GM19099 (cell line): ENCODE results near the gene TUBGCP6.

Experiments
- POLR2A ChIP-seq: IDR thresholded peaks from 3 replicates; pipeline ENCODE4 v1.6.1; 2011; ENCODE audit warnings: low read depth; ENCODE audit not compliant: insufficient read length; ENCODE audit errors: extremely low read depth

TUBGCP6 gene

DNA sequence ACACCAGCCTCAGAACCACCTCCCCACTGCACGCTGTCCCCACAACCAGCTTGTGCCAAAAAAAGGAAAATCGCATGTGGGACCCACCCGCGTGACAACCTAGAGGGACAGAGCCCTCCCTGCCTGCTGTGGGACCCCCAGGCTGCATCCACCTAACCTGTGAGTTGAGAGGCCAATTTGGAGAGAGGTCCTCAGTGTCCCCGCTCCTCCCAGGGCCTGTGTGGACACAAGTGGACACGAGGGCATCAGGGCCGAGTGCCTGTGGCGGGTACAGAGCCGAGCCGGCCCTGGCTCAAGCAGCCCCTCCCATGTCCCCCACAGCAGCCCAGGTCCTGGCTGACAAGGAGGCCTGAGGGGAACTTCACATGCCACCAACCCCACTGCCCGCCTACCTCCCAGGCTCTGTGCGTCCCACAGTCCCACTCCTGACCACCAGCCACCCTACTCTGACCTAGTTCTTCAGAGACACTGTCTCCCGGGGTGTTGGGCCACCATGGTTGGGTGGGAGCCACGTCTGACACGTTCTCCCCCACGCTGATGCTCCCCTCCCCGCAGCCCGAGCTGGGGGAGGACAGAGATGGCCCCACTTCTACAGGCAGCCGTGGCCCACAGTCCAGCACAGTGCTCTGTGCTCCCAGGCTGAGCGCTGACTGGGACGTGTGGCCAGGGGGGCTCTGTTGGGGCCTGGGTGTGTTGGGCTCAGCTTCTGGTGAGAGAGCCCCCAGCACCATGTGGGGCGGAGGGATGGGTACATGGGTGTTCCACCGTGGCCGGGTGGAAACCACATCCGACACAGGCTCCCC lies 24.8 kb downstream of the TUBGCP6 start:
- no peak for TF ChIP-seq POLR2A

DNA sequence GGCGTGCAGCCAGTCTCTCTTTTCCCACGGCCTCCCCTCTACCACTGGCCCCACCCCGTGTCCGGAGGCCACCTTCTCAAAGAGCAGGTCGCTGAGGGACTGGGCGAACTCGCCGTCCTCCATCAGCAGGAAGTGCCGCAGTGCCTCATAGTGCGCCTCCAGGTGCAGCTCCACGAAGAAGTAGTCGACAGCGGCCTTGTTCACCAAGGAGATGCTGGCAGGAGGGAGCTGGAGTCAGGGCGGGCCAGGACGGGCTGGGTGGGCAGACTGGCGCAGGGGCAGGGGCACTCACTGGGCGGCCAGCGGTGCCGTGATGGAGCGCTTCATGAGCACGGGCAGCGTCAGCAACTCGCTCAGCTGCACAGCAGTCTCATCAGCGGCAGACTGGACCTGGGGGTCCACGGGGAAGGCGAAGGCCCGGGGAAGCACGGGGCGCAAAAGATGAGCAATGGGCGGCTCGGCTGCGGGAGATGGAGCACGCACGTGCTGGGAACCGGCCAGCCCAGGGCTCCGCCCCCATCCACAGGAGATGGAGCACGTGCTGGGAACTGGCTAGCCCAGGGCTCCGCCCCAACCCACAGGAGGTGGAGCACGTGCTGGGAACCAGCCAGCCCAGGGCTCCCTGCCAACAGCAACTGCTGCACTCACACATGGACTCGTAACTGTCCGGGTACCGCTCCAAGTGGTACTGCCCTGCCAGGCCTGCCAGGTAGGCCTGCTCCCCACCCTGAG lies 25.7 kb downstream of the TUBGCP6 start:
- TF ChIP-seq POLR2A, result no peak

DNA sequence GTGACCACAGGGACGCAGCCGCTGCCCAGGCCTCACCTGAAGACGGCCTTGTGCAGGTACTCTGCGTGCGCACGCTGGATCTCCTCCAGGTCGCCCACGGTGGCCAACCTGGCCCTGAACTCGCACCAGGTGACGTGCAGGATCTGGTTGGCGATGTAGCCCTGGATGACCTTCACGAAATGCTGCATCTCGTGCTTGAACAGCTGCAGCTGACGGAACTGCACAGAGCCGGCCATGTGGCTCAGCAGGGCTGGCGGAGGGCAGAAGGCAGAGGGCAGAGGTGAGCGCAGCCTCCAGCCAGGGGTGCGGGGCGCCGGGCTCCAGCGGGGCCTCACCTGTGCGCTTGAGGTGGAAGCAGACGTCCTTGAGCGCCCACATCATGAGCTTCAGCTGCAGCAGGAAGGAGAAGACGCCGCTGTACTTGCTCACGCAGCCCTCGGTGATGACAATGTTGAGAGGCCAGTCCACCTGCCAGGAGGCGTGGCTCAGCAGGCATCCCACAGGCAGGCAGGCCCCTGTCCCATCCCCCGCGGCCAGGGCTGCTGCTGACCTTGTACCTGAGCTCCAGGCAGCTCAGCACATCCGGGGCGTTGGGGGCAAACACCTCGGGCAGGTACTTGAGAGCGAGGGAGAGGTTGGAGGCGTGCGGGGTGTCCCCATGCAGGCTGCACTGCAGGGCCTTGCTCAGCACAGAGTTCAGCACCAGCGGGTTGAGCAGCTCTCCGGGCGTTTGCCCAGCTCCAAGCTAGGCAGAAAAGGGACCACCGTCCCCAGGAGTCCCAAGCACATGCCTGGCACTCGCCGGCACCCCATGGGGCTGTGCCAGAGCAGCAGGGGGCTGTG lies 26.4 kb downstream of the TUBGCP6 start:
- no peak for TF ChIP-seq POLR2A

DNA sequence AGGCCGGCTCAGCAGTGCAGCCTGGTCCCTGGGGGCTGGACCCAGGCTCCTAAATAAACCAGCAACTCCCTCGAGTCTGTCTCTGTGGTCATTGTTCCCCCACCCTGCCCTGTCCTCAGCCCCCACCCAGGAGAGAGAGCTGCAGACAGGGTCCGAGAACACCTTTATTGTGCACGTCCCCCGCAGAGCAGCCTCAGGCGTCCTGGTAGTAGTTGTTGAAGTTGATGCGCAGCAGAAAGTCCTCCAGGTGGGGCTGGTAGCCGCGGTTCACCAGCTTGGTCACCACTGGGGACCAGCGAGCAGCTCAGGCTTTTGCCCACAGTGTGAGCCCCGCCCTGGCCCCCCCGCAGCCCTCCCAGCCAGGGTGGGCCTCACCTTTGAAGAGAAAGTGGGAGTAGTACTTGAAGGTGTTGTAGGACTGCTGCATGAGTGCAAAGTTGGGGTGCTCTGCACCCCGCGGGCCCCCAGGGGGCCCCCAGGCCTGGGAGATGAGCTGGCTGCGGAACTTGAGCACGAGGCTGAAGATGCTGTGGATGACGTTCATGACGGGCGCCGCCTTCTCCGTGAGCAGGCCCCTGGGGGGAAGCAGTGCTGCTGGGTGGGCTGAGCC lies 27.2 kb downstream of the TUBGCP6 start:
- TF ChIP-seq POLR2A, result no peak

DNA sequence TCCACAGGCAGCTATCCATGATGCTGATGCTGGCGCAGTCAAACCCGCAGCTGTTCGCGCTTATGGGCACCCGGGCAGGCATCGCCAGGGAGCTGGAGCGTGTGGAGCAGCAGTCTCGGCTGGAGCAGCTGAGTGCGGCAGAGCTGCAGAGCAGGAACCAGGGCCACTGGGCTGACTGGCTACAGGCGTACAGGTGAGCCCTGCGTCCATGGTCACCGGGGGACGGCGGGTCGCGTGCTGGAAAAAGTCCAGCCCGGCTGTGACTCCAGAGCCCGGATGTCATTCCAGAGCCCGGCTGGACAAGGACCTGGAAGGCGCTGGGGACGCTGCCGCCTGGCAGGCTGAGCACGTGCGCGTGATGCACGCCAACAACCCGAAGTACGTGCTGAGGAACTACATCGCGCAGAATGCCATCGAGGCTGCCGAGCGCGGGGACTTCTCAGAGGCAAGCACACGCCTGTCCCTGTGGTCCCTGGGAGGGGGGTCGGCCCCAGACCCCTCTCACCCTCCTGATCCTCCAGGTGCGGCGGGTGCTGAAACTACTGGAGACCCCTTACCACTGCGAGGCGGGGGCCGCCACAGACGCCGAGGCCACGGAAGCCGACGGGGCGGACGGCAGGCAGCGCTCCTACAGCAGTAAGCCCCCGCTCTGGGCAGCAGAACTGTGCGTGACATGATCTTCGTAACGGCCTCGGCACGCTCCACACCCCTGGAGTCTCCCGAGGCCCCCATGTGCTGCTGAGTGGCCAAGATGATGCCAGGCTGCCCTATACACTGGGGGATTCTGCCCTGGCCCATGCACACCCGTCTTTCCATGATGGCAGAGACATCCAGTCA lies 27.9 kb downstream of the TUBGCP6 start:
- TF ChIP-seq POLR2A, result no peak

DNA sequence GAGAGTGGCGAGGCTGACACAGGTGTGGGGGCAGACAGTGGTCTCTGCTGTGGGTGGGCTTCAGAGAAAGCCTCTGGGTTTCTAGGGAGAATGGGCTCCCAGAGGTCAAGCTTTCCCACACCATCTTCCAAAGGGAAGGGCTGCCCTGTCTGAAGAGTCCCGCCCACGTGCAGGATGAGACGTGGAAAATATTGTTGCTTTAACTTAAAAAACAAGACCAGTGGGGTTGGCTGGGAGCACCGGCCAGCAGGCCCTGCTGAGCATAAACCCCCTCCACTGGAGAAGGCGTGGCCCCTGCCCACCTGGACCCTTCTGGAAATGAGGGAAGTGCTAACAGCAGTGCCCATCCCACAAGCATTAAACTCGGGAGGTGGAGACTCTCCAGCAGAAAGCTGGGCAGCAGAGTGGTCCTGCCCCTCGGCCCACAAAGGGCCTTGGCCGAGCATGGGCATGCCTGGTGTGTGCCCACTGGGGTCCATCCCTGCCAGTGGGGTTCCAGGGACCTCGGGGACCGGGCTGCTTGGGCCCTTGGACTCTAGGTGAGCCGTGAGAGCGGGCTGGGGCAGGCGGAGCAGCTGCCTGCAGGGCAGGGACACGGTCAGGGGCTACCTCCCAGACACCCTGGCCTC lies 28.7 kb downstream of the TUBGCP6 start:
- no peak for TF ChIP-seq POLR2A

DNA sequence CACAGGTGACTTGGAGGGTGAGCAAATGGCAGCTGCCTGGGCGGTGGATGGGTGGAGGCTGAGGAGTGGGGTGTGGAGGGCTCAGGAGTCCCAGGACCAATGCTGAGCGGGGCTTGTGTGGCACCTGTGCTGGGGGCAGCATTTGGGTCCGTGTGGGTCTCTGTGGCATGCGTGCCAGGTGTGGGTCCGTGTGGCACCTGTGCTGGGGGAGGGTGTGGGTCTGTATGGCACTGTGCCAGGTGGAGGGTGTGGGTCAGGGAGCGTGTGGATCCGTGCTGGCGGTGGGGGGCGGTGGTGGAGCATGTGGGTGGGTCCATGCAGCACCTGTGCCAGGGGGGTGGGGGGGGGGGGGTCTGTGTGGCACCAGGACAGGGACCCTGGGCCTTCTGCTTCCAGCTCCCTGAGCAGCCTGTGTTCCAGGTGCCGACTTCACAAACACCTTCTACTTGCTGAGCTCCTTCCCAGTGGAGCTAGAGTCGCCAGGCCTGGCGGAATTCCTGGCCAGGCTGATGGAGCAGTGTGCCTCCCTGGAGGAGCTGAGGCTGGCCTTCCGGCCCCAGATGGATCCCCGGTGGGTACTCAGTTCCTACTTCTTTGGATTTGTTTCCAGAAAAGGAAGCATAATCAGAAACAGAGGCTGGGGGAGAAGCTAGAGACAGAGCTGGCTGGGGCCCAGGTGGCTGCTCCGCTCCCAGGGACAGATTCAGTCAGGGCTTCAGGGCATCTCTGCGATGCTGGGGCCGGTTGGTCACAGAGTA lies 29.3 kb downstream of the TUBGCP6 start:
- no peak for TF ChIP-seq POLR2A

DNA sequence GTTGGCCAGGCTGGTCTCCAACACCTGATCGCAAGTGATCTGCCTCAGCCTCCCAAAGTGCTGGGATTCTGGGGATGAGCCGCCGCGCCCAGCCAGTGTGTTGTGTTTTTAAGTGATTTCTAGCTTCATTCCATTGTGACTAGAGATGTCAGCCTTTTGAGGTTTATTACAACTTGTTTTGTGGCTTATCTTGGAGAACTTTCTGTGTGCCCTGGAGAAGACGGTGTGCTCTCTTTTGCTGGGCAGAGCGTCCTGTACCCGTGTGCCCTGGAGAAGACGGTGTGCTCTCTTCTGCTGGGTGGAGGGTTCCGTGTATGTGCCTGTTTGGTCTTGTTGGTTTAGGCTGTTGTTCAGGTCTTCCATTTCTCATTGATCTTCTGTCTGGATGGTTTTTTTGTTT lies 31.6 kb downstream of the TUBGCP6 start:
- no peak for TF ChIP-seq POLR2A

DNA sequence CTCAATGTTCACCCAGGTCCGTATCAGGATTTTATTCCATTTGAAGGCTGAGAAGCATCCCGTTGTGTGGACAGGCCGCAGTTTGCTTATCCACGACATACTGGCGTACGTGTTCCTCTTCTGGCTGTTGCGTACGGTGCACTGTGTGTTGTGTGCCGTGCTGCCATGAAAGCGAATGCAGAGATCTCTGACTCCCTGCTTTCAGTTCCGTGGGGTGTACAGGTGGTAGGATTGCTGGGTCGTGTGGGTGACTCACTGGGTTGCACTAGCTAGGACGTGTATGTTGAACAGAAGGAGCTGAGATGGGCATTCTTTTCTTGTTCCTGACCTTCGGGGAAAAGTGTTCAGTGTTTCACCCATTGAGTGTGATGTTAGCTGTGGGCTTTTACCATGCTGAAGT lies 33.7 kb downstream of the TUBGCP6 start:
- TF ChIP-seq POLR2A, result no peak

DNA sequence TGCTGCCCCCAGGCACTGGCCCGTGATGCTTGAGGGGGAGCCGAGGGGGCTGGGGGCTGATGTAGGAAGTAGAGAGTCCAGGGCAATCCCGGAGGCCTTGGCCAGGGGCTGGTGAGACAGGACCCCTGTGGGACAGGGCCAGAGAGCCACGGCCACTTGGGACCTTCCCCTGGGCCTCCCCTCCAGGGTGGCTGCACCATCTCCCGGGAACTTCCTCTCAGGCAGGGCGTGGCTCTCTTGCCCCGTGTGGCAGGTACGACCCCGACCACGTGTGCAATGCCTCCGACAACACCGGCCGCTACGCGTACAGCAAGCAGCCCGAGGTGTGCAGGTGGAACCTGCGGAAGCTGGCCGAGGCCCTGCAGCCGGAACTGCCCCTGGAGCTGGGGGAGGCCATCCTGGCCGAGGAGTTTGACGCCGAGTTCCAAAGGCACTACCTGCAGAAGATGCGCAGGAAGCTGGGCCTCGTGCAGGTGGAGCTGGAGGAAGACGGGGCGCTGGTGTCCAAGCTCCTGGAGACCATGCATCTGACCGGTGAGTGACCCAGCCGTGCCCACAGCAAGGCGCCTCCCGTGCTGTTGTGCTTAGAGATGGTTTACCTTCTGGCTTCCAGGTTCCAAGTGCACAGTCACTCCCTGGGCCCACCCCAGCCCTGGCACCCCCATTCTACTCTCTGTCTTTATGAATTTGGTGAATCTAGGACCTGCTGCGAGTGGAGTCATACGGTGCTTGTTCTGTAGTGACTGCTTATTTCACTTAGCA lies 34.3 kb downstream of the TUBGCP6 start:
- no peak for TF ChIP-seq POLR2A

DNA sequence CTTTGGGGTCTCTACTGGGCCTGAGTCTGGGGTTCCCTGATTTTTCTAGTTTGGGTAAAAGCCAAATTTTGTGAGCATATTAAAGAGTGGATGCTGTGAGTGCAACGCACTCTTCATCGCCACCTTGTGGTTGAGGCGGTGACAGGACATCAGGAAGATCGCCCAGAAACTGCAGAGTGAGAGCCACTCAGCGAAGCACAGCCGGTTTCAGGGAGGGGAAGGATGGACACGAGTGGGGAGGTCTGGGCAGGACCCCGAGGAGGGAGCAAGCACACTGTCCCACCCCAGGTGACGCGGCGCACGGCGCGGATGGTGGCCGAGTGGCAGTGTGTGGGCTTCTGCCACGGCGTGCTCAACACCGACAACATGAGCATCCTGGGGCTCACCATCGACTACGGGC lies 34.9 kb downstream of the TUBGCP6 start:
- no peak for TF ChIP-seq POLR2A
